ENCODE results near the gene BDKRB2. TPM values are rescaled to one million over a fixed set of nuclear protein-coding genes. Genes with fewer than 3 reads are reported as not detected.

Gene BDKRB2
- total and polyA plus RNA-seq, 2 donors (not counting 1 experiment from before 2014, with no cell fraction given), result not detected

DNA sequence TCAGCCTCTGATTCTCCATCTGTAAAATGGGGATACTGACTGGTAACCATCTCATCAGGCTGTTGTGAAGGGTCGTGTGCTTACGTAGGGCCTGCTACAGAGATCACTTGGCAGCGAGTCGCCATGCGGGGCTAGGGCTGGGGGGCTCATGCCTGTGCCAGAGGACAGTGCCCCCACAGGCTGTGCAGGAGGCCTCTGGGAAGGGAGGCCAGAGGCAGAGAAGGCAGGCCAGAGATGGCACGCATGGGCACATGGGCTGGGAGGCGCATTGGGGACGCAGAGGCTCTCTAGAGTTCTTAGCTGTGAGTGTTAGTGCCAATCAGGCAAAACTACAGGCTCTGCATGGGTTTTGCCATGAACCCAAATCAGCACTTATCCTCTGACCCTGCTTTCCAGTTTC lies 3.5 kb upstream of the BDKRB2 start:
- Histone ChIP-seq H3K36me3 (replicated peaks in 1 of 2; ENCODE audit: control extremely low read depth in 1 of 2, control insufficient read depth in 1 of 2, extremely low read depth in 1 of 2, insufficient read depth in 2 of 2, low read length in 1 of 2) (no peaks in the 10 kb centered on the region), H4K20me1 (ENCODE audit: control insufficient read depth, insufficient read depth, low read length, poor library complexity, severe bottlenecking) (no peaks in the 10 kb centered on the region), H3K9me3 (ENCODE audit: control extremely low read depth in 1 of 3, control insufficient read depth in 2 of 3, insufficient read depth in 1 of 3, low read length in 2 of 3) (peaks cover 0 to 19% (median 0%) of the 10 kb centered on the region in 3 donors), H3K4me3 (ENCODE audit: control extremely low read depth in 1 of 5, extremely low read depth in 1 of 5, insufficient read depth in 1 of 5, low read depth in 2 of 5, low read length in 4 of 5) (no peak overlapping the region), H3K4me1 (ENCODE audit: control insufficient read depth in 2 of 2, insufficient read depth in 2 of 2, low read length in 2 of 2) (peaks cover 6 to 15% of the 10 kb centered on the region in 2 donors), H3K9ac (ENCODE audit: low read length) (no peak overlapping the region), H3K27ac (ENCODE audit: low read length in 2 of 2) (no peak overlapping the region), H2AFZ (ENCODE audit: insufficient read depth, low read depth, low read length, poor library complexity, severe bottlenecking) (no peak overlapping the region), H3K27me3 (replicated peaks in 1 of 4; ENCODE audit: control extremely low read depth in 1 of 4, control insufficient read depth in 3 of 4, insufficient read depth in 4 of 4, low read length in 3 of 4) (peaks cover 0 to 41% (median 5%) of the 10 kb centered on the region in 4 experiments), H3K4me2 (replicated peaks; ENCODE audit: low read depth, low read length, poor library complexity, severe bottlenecking) (no peak overlapping the region), H3K79me2 (ENCODE audit: control insufficient read depth, insufficient read depth, low read length) (no peaks in the 10 kb centered on the region)
- Mint-ChIP-seq H3K27ac (no peak overlapping the region), H3K9me3 (ENCODE audit: insufficient read depth) (no peaks in the 10 kb centered on the region), H3K4me3 (no peak overlapping the region), H3K4me1 (peaks cover 5% of the 10 kb centered on the region), H3K27me3 (peaks cover 30% of the 10 kb centered on the region)
- DNase-seq (no peak), ATAC-seq (ENCODE audit: low read depth) (no peak)
- CTCF ChIA-PET, result no interaction called here
- TF ChIP-seq, protein P1, sequence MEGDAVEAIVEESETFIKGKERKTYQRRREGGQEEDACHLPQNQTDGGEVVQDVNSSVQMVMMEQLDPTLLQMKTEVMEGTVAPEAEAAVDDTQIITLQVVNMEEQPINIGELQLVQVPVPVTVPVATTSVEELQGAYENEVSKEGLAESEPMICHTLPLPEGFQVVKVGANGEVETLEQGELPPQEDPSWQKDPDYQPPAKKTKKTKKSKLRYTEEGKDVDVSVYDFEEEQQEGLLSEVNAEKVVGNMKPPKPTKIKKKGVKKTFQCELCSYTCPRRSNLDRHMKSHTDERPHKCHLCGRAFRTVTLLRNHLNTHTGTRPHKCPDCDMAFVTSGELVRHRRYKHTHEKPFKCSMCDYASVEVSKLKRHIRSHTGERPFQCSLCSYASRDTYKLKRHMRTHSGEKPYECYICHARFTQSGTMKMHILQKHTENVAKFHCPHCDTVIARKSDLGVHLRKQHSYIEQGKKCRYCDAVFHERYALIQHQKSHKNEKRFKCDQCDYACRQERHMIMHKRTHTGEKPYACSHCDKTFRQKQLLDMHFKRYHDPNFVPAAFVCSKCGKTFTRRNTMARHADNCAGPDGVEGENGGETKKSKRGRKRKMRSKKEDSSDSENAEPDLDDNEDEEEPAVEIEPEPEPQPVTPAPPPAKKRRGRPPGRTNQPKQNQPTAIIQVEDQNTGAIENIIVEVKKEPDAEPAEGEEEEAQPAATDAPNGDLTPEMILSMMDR (IDR thresholded peaks at IDR 0.05), result no peak
- no peak for TF ChIP-seq EZH2 (IDR thresholded peaks at IDR 0.05; ENCODE audit: borderline replicate concordance, insufficient read depth, low read depth, low read length, poor library complexity, severe bottlenecking)
- 94% methylated on average over 8 of the region's 8 CpGs for WGBS (ENCODE audit: insufficient coverage)
- POLR2A ChIA-PET, result no interaction called here
- intact Hi-C loops (cut with micrococcal nuclease), result no loop called here

DNA sequence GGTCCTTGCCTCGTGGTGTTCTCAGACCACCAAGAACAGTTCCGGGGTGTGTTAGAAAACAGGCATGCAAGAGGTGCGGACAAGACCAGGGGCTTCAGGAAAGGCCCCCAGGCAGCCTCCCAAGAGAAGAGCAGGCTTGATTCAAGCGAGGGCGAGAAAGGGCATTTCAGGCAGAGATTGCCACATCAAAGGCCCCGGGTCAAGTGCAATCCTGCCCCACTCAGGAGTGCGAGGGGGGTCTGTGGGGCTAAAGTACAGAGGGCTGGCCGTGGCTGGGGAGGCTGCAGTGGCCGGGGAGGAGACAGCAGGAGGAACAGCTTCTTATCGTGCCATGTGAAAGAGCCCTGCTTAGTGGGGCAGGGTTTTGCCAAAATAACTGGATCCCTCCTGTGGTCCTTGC lies 2.7 kb upstream of the BDKRB2 start:
- Histone ChIP-seq H3K4me3 (ENCODE audit: control extremely low read depth in 1 of 5, extremely low read depth in 1 of 5, insufficient read depth in 1 of 5, low read depth in 2 of 5, low read length in 4 of 5) (no peak overlapping the region), H3K79me2 (ENCODE audit: control insufficient read depth, insufficient read depth, low read length) (no peaks in the 10 kb centered on the region), H2AFZ (ENCODE audit: insufficient read depth, low read depth, low read length, poor library complexity, severe bottlenecking) (no peak overlapping the region), H3K27me3 (replicated peaks in 1 of 4; ENCODE audit: control extremely low read depth in 1 of 4, control insufficient read depth in 3 of 4, insufficient read depth in 4 of 4, low read length in 3 of 4) (peaks cover 0 to 49% (median 5%) of the 10 kb centered on the region in 4 experiments), H3K36me3 (replicated peaks in 1 of 2; ENCODE audit: control extremely low read depth in 1 of 2, control insufficient read depth in 1 of 2, extremely low read depth in 1 of 2, insufficient read depth in 2 of 2, low read length in 1 of 2) (no peaks in the 10 kb centered on the region), H4K20me1 (ENCODE audit: control insufficient read depth, insufficient read depth, low read length, poor library complexity, severe bottlenecking) (no peaks in the 10 kb centered on the region), H3K9ac (ENCODE audit: low read length) (no peak overlapping the region), H3K9me3 (ENCODE audit: control extremely low read depth in 1 of 3, control insufficient read depth in 2 of 3, insufficient read depth in 1 of 3, low read length in 2 of 3) (peaks cover 0 to 19% (median 0%) of the 10 kb centered on the region in 3 donors), H3K27ac (ENCODE audit: low read length in 2 of 2) (no peak overlapping the region), H3K4me2 (replicated peaks; ENCODE audit: low read depth, low read length, poor library complexity, severe bottlenecking) (no peak overlapping the region), H3K4me1 (ENCODE audit: control insufficient read depth in 2 of 2, insufficient read depth in 2 of 2, low read length in 2 of 2) (peaks cover 6 to 15% of the 10 kb centered on the region in 2 donors)
- H3K9me3 Mint-ChIP-seq (ENCODE audit: insufficient read depth), result no peaks in the 10 kb centered on the region
- intact Hi-C loops (cut with micrococcal nuclease), result no loop called here
- ChIA-PET POLR2A (no interaction called here), CTCF (no interaction called here)
- no peak for TF ChIP-seq EZH2 (IDR thresholded peaks at IDR 0.05; ENCODE audit: borderline replicate concordance, insufficient read depth, low read depth, low read length, poor library complexity, severe bottlenecking)
- TF ChIP-seq, protein P1 (IDR thresholded peaks at IDR 0.05), result no peak
- H3K27ac Mint-ChIP-seq, result no peak overlapping the region
- ATAC-seq (ENCODE audit: low read depth), result no peak
- H3K4me1 Mint-ChIP-seq, result peaks cover 5% of the 10 kb centered on the region
- DNase-seq, result no peak
- 82% methylated on average over 10 of the region's 10 CpGs for WGBS (ENCODE audit: insufficient coverage)
- peaks cover 32% of the 10 kb centered on the region for H3K27me3 Mint-ChIP-seq
- H3K4me3 Mint-ChIP-seq, result no peak overlapping the region

Measured in B cell (primary cell).